ENCODE data around the gene GNA15. TPM values are rescaled to one million over a fixed set of nuclear protein-coding genes. Genes with fewer than 3 reads are reported as not detected.

The GNA15 gene
- total and polyA plus RNA-seq, 2 of the 8 experiments (the other 6 are each of a cell fraction or from before 2014, with no cell fraction given), result 0.26 to 0.45 TPM

DNA sequence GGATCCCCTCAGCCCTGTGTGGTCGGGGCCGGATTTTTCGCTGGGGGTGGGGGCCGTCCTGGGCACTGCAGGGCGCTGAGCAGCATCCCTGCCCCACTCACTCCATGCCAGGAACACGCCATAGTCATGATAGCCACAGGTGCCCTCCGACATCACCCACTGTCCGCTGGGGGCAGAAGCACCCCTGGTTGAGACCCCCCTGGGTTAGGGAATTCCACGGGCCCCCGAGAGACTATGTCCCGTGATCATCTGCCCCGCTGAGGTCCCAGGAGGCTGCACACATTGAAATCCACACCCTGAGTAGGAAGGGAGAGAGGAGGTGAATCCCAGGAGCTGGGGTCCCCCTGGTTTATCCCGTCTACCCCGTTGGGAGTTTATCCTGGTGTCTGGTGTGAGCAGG, 66.1 kb downstream of the GNA15 start:
- Histone ChIP-seq H2AK5ac (ENCODE audit: low read depth, low read length) (no peak overlapping the region), H3K56ac (replicated peaks; ENCODE audit: insufficient read length, low read depth, low read length) (no peak overlapping the region), H3K14ac (ENCODE audit: insufficient read length) (no peak overlapping the region), H3K4me1 (replicated peaks in 1 of 4; ENCODE audit: control insufficient read depth in 3 of 4, insufficient read depth in 4 of 4, low read length in 3 of 4) (no peaks in the 10 kb centered on the region), H3K36me3 (ENCODE audit: control insufficient read depth in 2 of 4, insufficient read depth in 4 of 4, low read length in 3 of 4) (peaks cover 2 to 43% (median 13%) of the 10 kb centered on the region in 4 experiments; a peak in 5 of 8 replicates), H3K4me2 (ENCODE audit: insufficient read depth in 1 of 2, low read depth in 2 of 2, low read length in 2 of 2) (no peak overlapping the region), H2BK120ac (replicated peaks; ENCODE audit: low read depth, low read length) (no peak overlapping the region), H3K4ac (replicated peaks; ENCODE audit: insufficient read length, low read depth, low read length) (no peak overlapping the region), H4K91ac (replicated peaks; ENCODE audit: insufficient read length, low read length) (no peak overlapping the region), H3K27me3 (replicated peaks in 1 of 4; ENCODE audit: control insufficient read depth in 3 of 4, extremely low read depth in 1 of 4, insufficient read depth in 3 of 4, low read length in 3 of 4) (no peaks in the 10 kb centered on the region), H3K27ac (ENCODE audit: low read depth, low read length) (no peak overlapping the region), H2BK12ac (ENCODE audit: low read depth, low read length) (no peak overlapping the region), H4K5ac (ENCODE audit: insufficient read length, low read depth, low read length) (no peak overlapping the region), H3K23ac (ENCODE audit: insufficient read length) (no peak overlapping the region), H2BK15ac (ENCODE audit: low read length) (no peak overlapping the region), H3K9me3 (ENCODE audit: insufficient read depth in 2 of 2, low read depth in 1 of 2, low read length in 1 of 2) (no peaks in the 10 kb centered on the region), H3K79me2 (ENCODE audit: control insufficient read depth in 1 of 2, insufficient read depth in 2 of 2, low read length in 2 of 2) (no peaks in the 10 kb centered on the region), H2BK20ac (ENCODE audit: low read length) (no peak overlapping the region), H3K18ac (ENCODE audit: extremely low read depth, low read length) (no peak overlapping the region), H3K4me3 (ENCODE audit: extremely low read depth in 1 of 4, insufficient read depth in 2 of 4, low read depth in 3 of 4, low read length in 4 of 4) (no peak overlapping the region), H3K9ac (replicated peaks in 1 of 4; ENCODE audit: extremely low read depth in 1 of 4, low read depth in 3 of 4, low read length in 3 of 4) (no peak overlapping the region), H3K79me1 (ENCODE audit: low read depth, low read length) (no peaks in the 10 kb centered on the region), H2BK5ac (ENCODE audit: low read depth, low read length) (no peak overlapping the region), H4K20me1 (replicated peaks in 1 of 2; ENCODE audit: control insufficient read depth in 1 of 2, insufficient read depth in 2 of 2, low read length in 2 of 2) (peaks cover 4 to 8% of the 10 kb centered on the region in 2 experiments), H3K23me2 (ENCODE audit: low read depth, low read length) (no peaks in the 10 kb centered on the region), H2AFZ (ENCODE audit: low read length) (no peak overlapping the region), H4K8ac (ENCODE audit: extremely low read depth, insufficient read depth, low read length) (no peak overlapping the region)
- WGBS, 2 experiments (ENCODE audit: extremely low coverage in 1 of 2, insufficient coverage in 1 of 2, insufficient read length in 1 of 2, insufficient replicate concordance in 2 of 2, low coverage in 1 of 2, low lambda C conversion rate in 2 of 2, missing lambda C conversion rate in 1 of 2), result 94% methylated on average over 12 of the region's 14 CpGs; no CpG with 5 or more reads in 1 of the 2 experiments
- FAIRE-seq, result no peak
- POLR2A ChIA-PET (ENCODE audit: partially characterized antibody), result interaction anchor here (1.6 kb wide), 1 partner anchor 18 kb away, joined by 5 read pairs; no protein-coding TSS in a partner anchor
- DNase-seq (ENCODE audit: low read depth in 1 of 2, low spot score in 2 of 2), result no peak
- CTCF ChIA-PET (ENCODE audit: partially characterized antibody), result no interaction called here
- TF ChIP-seq CBX8 (IDR thresholded peaks at IDR 0.05; ENCODE audit: borderline replicate concordance, low read depth, low read length), result no peak
- TF ChIP-seq SP1 (IDR thresholded peaks at IDR 0.05; ENCODE audit: low read depth, low read length), result no peak
- no peak for TF ChIP-seq SIRT6 (IDR thresholded peaks at IDR 0.05; ENCODE audit: low read length)
- TF ChIP-seq CEBPB (IDR thresholded peaks at IDR 0.05; ENCODE audit: low read depth, low read length), result no peak
- TF ChIP-seq JUN (IDR thresholded peaks at IDR 0.05; ENCODE audit: low read depth, low read length), result no peak
- TF ChIP-seq KDM4A (IDR thresholded peaks at IDR 0.05; ENCODE audit: low read depth, low read length, severe bottlenecking), result no peak
- no peak for TF ChIP-seq POLR2AphosphoS5 (IDR thresholded peaks at IDR 0.05; ENCODE audit: low read depth, low read length)
- no peak for TF ChIP-seq JUND (IDR thresholded peaks at IDR 0.05; ENCODE audit: low read length)
- no peak for TF ChIP-seq HDAC6 (IDR thresholded peaks at IDR 0.05; ENCODE audit: low read depth, low read length)
- no peak for TF ChIP-seq EGR1 (IDR thresholded peaks at IDR 0.05; ENCODE audit: borderline replicate concordance, low read depth, low read length)
- no peak for TF ChIP-seq SRF (IDR thresholded peaks at IDR 0.05; ENCODE audit: low read depth, low read length)
- TF ChIP-seq CTBP2 (IDR thresholded peaks at IDR 0.05; ENCODE audit: borderline replicate concordance, insufficient read depth, insufficient read length, low read length), result no peak
- TF ChIP-seq, protein P1, sequence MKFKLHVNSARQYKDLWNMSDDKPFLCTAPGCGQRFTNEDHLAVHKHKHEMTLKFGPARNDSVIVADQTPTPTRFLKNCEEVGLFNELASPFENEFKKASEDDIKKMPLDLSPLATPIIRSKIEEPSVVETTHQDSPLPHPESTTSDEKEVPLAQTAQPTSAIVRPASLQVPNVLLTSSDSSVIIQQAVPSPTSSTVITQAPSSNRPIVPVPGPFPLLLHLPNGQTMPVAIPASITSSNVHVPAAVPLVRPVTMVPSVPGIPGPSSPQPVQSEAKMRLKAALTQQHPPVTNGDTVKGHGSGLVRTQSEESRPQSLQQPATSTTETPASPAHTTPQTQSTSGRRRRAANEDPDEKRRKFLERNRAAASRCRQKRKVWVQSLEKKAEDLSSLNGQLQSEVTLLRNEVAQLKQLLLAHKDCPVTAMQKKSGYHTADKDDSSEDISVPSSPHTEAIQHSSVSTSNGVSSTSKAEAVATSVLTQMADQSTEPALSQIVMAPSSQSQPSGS (IDR thresholded peaks at IDR 0.05; ENCODE audit: low read length), result no peak
